KMS-11 (cell line): ENCODE measurements around the gene RAPGEF6.
"Not testable (repeated sequence)": the region's sequence is repeated elsewhere in the genome, so short reads cannot be mapped to it uniquely, and the experiment has no call there.

Experiments used
- H2AFZ ChIP-seq: fragments of 200-600 bp; sonication (generic); 2 replicates; pipeline ENCODE4 v1.6.1; 2016; ENCODE audit warnings: antibody characterized with exemption, mixed run types, low read depth
- H3K27ac ChIP-seq: fragments of 200-600 bp; sonication (generic); 2 replicates; pipeline ENCODE4 v1.6.1; 2016; ENCODE audit warnings: mild to moderate bottlenecking, mixed run types
- H3K27me3 ChIP-seq: fragments of 200-600 bp; sonication (generic); 2 replicates; pipeline ENCODE4 v1.6.1; 2017; ENCODE audit warnings: mild to moderate bottlenecking, low read depth, mixed run types, moderate library complexity; ENCODE audit not compliant: insufficient read depth
- H3K36me3 ChIP-seq: fragments of 200-600 bp; sonication (generic); 2 replicates; pipeline ENCODE4 v1.6.1; 2017; ENCODE audit warnings: mild to moderate bottlenecking, mixed run types; ENCODE audit not compliant: insufficient read depth
- H3K4me1 ChIP-seq: fragments of 200-600 bp; sonication (generic); 2 replicates; pipeline ENCODE4 v1.6.1; 2016; ENCODE audit warnings: mild to moderate bottlenecking, low read depth, mixed run types; ENCODE audit not compliant: poor library complexity, severe bottlenecking
- H3K4me2 ChIP-seq: fragments of 200-600 bp; sonication (generic); 2 replicates; pipeline ENCODE4 v1.7.0; 2016; ENCODE audit warnings: mild to moderate bottlenecking, mixed run types
- H3K4me3 ChIP-seq: fragments of 200-600 bp; sonication (generic); IDR thresholded peaks from 2 replicates; pipeline ENCODE4 v1.6.1; 2017; ENCODE audit warnings: low read depth, low read length, mixed read lengths; ENCODE audit not compliant: insufficient read depth
- H3K79me2 ChIP-seq: fragments of 200-600 bp; sonication (generic); 2 replicates; pipeline ENCODE4 v1.6.1; 2016; ENCODE audit warnings: low read depth, mixed run types; ENCODE audit not compliant: insufficient read depth
- H3K9ac ChIP-seq: fragments of 200-600 bp; sonication (generic); 2 replicates; pipeline ENCODE4 v1.6.1; 2016; ENCODE audit warnings: mild to moderate bottlenecking, mixed run types
- H4K20me1 ChIP-seq: fragments of 200-600 bp; sonication (generic); 2 replicates; pipeline ENCODE4 v1.6.1; 2016; ENCODE audit warnings: mild to moderate bottlenecking, mixed run types; ENCODE audit not compliant: insufficient read depth
- TF ChIP-seq, protein P1 (sequence below): fragments of 200-600 bp; sonication (generic); conservative IDR thresholded peaks from 2 replicates; pipeline ENCODE4 v1.6.1; 2017; ENCODE audit warnings: low read depth, mild to moderate bottlenecking, antibody characterized with exemption, low read length, moderate library complexity, mixed read lengths

Gene RAPGEF6

GRCh38 chr5:131495536-131496399 is 139.3 kb downstream of the RAPGEF6 start:
- Histone ChIP-seq H3K4me2 (no peak overlapping the region), H3K27me3 (no peaks in the 10 kb centered on the region), H3K4me3 (no peak overlapping the region), H4K20me1 (no peaks in the 10 kb centered on the region), H3K9ac (no peak overlapping the region), H3K4me1 (peaks cover 3% of the 10 kb centered on the region), H3K27ac (no peak overlapping the region), H3K79me2 (no peaks in the 10 kb centered on the region), H3K36me3 (no peaks in the 10 kb centered on the region), H2AFZ (no peak overlapping the region)
- TF ChIP-seq, protein P1, sequence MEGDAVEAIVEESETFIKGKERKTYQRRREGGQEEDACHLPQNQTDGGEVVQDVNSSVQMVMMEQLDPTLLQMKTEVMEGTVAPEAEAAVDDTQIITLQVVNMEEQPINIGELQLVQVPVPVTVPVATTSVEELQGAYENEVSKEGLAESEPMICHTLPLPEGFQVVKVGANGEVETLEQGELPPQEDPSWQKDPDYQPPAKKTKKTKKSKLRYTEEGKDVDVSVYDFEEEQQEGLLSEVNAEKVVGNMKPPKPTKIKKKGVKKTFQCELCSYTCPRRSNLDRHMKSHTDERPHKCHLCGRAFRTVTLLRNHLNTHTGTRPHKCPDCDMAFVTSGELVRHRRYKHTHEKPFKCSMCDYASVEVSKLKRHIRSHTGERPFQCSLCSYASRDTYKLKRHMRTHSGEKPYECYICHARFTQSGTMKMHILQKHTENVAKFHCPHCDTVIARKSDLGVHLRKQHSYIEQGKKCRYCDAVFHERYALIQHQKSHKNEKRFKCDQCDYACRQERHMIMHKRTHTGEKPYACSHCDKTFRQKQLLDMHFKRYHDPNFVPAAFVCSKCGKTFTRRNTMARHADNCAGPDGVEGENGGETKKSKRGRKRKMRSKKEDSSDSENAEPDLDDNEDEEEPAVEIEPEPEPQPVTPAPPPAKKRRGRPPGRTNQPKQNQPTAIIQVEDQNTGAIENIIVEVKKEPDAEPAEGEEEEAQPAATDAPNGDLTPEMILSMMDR: no peak

GRCh38 chr5:131491749-131492148 is 143.3 kb downstream of the RAPGEF6 start:
- Histone ChIP-seq H3K27ac (no peak overlapping the region), H4K20me1 (no peaks in the 10 kb centered on the region), H3K4me2 (no peak overlapping the region), H3K79me2 (no peaks in the 10 kb centered on the region), H2AFZ (no peak overlapping the region), H3K4me3 (no peak overlapping the region), H3K4me1 (peaks cover 27% of the 10 kb centered on the region), H3K36me3 (no peaks in the 10 kb centered on the region), H3K9ac (no peak overlapping the region), H3K27me3 (no peaks in the 10 kb centered on the region)
- TF ChIP-seq, protein P1: no peak

- Histone ChIP-seq H3K79me2 (no peaks in the 10 kb centered on the region), H2AFZ (no peak overlapping the region), H3K4me3 (no peak overlapping the region), H3K27me3 (no peaks in the 10 kb centered on the region), H3K9ac (peak overlapping the region; percentile 8; the same call in 1 of the 2 replicates), H4K20me1 (no peaks in the 10 kb centered on the region), H3K36me3 (no peaks in the 10 kb centered on the region), H3K4me2 (peak overlapping the region; percentile 58), H3K27ac (peak overlapping the region; percentile 41; the same call in 1 of the 2 replicates), H3K4me1 (peaks cover 24% of the 10 kb centered on the region)
- TF ChIP-seq, protein P1: no peak
These were observed 146.6 kb downstream of the RAPGEF6 start for GRCh38 chr5:131488463-131488862.

GRCh38 chr5:131487371-131487770 is 147.7 kb downstream of the RAPGEF6 start:
- not testable (repeated sequence) for H2AFZ ChIP-seq, H4K20me1 ChIP-seq, H3K79me2 ChIP-seq, H3K4me3 ChIP-seq, H3K4me2 ChIP-seq, H3K36me3 ChIP-seq, H3K27ac ChIP-seq, H3K9ac ChIP-seq, H3K27me3 ChIP-seq
- H3K4me1 ChIP-seq: peaks cover 27% of the 10 kb centered on the region

DNA sequence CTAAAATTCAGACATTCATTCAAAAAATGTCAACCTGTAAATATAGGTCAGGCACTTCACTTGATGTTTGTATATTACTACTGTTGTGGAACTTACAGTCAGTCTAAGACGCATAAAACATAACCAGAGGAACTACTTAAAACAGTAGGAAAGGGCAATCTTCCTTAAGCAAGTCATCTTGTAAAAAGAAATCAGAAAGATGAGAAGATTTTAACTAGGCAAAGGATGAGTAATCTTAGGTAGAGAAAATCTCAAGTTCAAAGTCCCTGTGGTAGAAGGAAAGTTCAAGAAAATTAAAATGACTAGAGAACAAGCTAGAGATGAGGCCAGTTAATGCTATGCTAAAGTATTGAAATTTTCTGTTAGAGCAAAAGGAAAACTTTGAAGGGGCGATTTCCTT is 152.4 kb downstream of the RAPGEF6 start:
- Histone ChIP-seq H3K36me3 (no peaks in the 10 kb centered on the region), H4K20me1 (no peaks in the 10 kb centered on the region), H3K4me2 (no peak overlapping the region), H3K27ac (no peak overlapping the region), H2AFZ (no peak overlapping the region), H3K9ac (no peak overlapping the region), H3K4me1 (peaks cover 14% of the 10 kb centered on the region), H3K4me3 (no peak overlapping the region), H3K79me2 (no peaks in the 10 kb centered on the region), H3K27me3 (no peaks in the 10 kb centered on the region)
- TF ChIP-seq, protein P1: no peak
